ENCODE measurements around the gene INPP5D.
"Not testable (repeated sequence)": the region's sequence is repeated elsewhere in the genome, so short reads cannot be mapped to it uniquely, and the experiment has no call there.

Gene INPP5D

DNA sequence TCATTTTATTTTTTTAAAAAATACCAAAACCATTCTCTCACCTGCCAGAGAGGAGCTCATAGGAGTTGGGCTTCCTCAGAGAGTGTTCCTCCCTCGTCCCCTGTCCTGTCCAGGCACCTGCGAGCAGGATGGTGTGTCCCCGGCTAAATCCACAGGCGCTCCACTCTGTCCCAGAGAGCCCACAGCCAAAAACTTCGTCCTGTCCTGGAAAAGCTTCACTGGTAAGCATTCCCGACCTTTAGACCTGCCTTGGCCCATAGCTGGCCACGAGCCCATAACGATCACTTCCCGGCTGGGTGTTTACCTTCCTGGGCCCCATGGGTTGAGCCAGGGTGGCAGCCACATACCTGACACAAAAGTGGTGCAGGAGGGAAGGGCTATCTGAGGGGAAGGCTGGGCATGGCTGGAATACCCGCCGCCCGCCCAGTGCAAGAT is 47.1 kb upstream of the INPP5D start, which contains the start of gene NGEF:
Gene NGEF, minus strand, starts transcription at position 230 of the 435 bp plus-strand sequence. CDS start 38,366 bp downstream, outside the sequence.
- no peak within 1 kb of the TSS for H3K4me3 Mint-ChIP-seq
- TF ChIP-seq CTCF (IDR thresholded peaks at IDR 0.05; ENCODE audit: unreplicated experiment in 3 of 3), result no peak
- peak within 1 kb of the TSS in 2 of 3 experiments; percentile 16 to 59 for H3K27ac Mint-ChIP-seq
- H3K4me1 Mint-ChIP-seq, result peaks cover 21% of the 10 kb centered on the region
- H3K27me3 Mint-ChIP-seq (ENCODE audit: low read depth), result peaks cover 4% of the 10 kb centered on the region
- H3K9me3 Mint-ChIP-seq, result peaks cover 3% of the 10 kb centered on the region
- no peaks in the 10 kb centered on the region for H3K36me3 Mint-ChIP-seq (ENCODE audit: low read depth)

DNA sequence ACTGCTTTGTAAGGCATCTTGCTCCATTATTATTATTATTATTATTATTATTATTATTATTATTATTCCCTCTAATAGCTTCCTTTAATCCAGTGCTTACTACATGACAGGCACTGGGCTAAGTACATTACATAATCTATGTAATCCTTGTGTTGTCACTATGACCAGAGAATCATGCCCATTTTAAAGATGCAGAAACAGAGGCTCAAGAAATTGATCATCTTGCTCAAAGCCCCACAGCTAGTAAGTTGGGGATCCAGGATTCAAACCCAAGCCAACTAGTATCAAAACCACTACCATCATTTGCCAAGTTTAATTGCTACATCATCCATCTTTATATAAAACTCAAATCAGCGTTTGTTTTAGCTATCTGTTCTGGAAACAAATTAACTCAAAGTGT is 46.5 kb upstream of the INPP5D start:
- H3K4me3 Mint-ChIP-seq, result no peak overlapping the region
- H3K36me3 Mint-ChIP-seq (ENCODE audit: low read depth), result no peaks in the 10 kb centered on the region
- H3K9me3 Mint-ChIP-seq, result peaks cover 5% of the 10 kb centered on the region
- peaks cover 18% of the 10 kb centered on the region for H3K4me1 Mint-ChIP-seq
- H3K27me3 Mint-ChIP-seq (ENCODE audit: low read depth), result peaks cover 3% of the 10 kb centered on the region
- no peak for TF ChIP-seq CTCF (IDR thresholded peaks at IDR 0.05; ENCODE audit: unreplicated experiment in 3 of 3)
- no peak overlapping the region for H3K27ac Mint-ChIP-seq

GRCh38 chr2:233015019-233015645 is 45.0 kb upstream of the INPP5D start:
- no peak for TF ChIP-seq CTCF (IDR thresholded peaks at IDR 0.05; ENCODE audit: unreplicated experiment in 3 of 3)
- Mint-ChIP-seq H3K4me1 (peaks cover 18% of the 10 kb centered on the region), H3K27ac (no peak overlapping the region)

GRCh38 chr2:233017947-233018346 is 42.2 kb upstream of the INPP5D start:
- Mint-ChIP-seq H3K36me3 (ENCODE audit: low read depth) (no peaks in the 10 kb centered on the region), H3K4me1 (peaks cover 6% of the 10 kb centered on the region), H3K9me3 (peaks cover 9% of the 10 kb centered on the region), H3K27me3 (ENCODE audit: low read depth) (no peaks in the 10 kb centered on the region), H3K27ac (no peak overlapping the region), H3K4me3 (no peak overlapping the region)
- no peak for TF ChIP-seq CTCF (IDR thresholded peaks at IDR 0.05; ENCODE audit: unreplicated experiment in 3 of 3)

More at GRCh38 chr2:233015019-233015645, 45.0 kb upstream of the INPP5D start:
- no peak overlapping the region for H3K4me3 Mint-ChIP-seq
- no peaks in the 10 kb centered on the region for H3K36me3 Mint-ChIP-seq (ENCODE audit: low read depth)
- no peaks in the 10 kb centered on the region for H3K27me3 Mint-ChIP-seq (ENCODE audit: low read depth)
- peaks cover 5% of the 10 kb centered on the region for H3K9me3 Mint-ChIP-seq

GRCh38 chr2:233019610-233020009 is 40.5 kb upstream of the INPP5D start:
- not testable (repeated sequence) for H3K9me3 Mint-ChIP-seq; H3K36me3 Mint-ChIP-seq (ENCODE audit: low read depth); H3K4me1 Mint-ChIP-seq; H3K4me3 Mint-ChIP-seq; H3K27ac Mint-ChIP-seq; H3K27me3 Mint-ChIP-seq (ENCODE audit: low read depth)

DNA sequence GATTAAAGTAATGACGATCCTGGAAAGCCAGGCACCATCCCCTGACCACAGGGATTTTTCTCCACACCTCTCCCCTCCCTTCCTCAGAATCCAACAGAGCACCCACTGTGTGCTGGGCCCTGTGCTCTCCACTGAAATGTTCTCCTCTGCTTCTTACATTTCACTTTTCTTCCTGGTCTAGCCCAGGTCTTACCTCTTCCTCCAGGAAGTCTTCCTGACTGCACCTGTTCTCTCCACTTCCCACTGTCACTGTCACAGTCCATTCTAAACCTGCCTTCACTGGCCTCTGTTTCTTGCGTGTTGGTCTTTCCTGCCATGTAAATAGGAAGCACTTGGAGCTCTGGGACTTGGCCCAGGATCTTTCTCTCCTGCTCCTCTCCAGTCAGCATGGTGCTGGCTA is 39.7 kb upstream of the INPP5D start:
- Mint-ChIP-seq H3K36me3 (ENCODE audit: low read depth) (no peaks in the 10 kb centered on the region), H3K9me3 (peaks cover 9% of the 10 kb centered on the region), H3K27me3 (ENCODE audit: low read depth) (no peaks in the 10 kb centered on the region), H3K4me3 (no peak overlapping the region), H3K27ac (no peak overlapping the region), H3K4me1 (peaks cover 6% of the 10 kb centered on the region)
- no peak for TF ChIP-seq CTCF (IDR thresholded peaks at IDR 0.05; ENCODE audit: unreplicated experiment in 3 of 3)
